ENCODE data around the gene PRTFDC1. TPM values are rescaled to one million over a fixed set of nuclear protein-coding genes. Genes with fewer than 3 reads are reported as not detected.
A peak's percentile ranks its signal among the peaks of the same experiment; 100 is the strongest.

PRTFDC1 gene
- total RNA-seq (2014; rRNA removed; shearing (Covaris generic)), result 15.0 and 48.6 TPM in 2 replicates

- DNase-seq (ENCODE audit: low read depth in 1 of 2, low spot score in 2 of 2), result peak; percentile 63 to 73
- peaks cover 43% of the 10 kb centered on the region for H3K4me1 ChIP-seq (replicated peaks)
- no peaks in the 10 kb centered on the region for H3K9me3 ChIP-seq (replicated peaks)
- H3K4me3 ChIP-seq, result peak within 1 kb of the TSS; percentile 57
- no peaks in the 10 kb centered on the region for H3K27me3 ChIP-seq (replicated peaks)
- peak within 1 kb of the TSS; percentile 87 for H3K27ac ChIP-seq
- H3K36me3 ChIP-seq, result peaks cover 7% of the 10 kb centered on the region; the same call in 1 of the 2 replicates
Measured at GRCh38 chr10:24952143-24952706, at the start of gene PRTFDC1. Gene PRTFDC1, minus strand, starts transcription at chr10:24952606. Its CDS starts 31 bp downstream, at chr10:24952575.

- Histone ChIP-seq H3K4me1 (replicated peaks) (no peaks in the 10 kb centered on the region), H3K9me3 (replicated peaks) (no peaks in the 10 kb centered on the region), H3K27me3 (replicated peaks) (no peaks in the 10 kb centered on the region), H3K27ac (no peak overlapping the region), H3K4me3 (no peak overlapping the region), H3K36me3 (no peaks in the 10 kb centered on the region)
- DNase-seq (ENCODE audit: low read depth in 1 of 2, low spot score in 2 of 2), result no peak
Measured at GRCh38 chr10:24998044-24998443, 45.6 kb upstream of the PRTFDC1 start.

- DNase-seq (ENCODE audit: low read depth in 1 of 2, low spot score in 2 of 2), result no peak
- H3K9me3 ChIP-seq (replicated peaks), result no peaks in the 10 kb centered on the region
- no peaks in the 10 kb centered on the region for H3K4me1 ChIP-seq (replicated peaks)
Measured at GRCh38 chr10:24995072-24995471, 42.7 kb upstream of the PRTFDC1 start.

GRCh38 chr10:24993237-24993958 is 41.0 kb upstream of the PRTFDC1 start:
- no peaks in the 10 kb centered on the region for H3K27me3 ChIP-seq (replicated peaks)
- H3K4me1 ChIP-seq (replicated peaks), result no peaks in the 10 kb centered on the region
- no peaks in the 10 kb centered on the region for H3K9me3 ChIP-seq (replicated peaks)
- H3K27ac ChIP-seq, result no peak overlapping the region
- H3K36me3 ChIP-seq, result no peaks in the 10 kb centered on the region
- no peak overlapping the region for H3K4me3 ChIP-seq
- no peak for DNase-seq (ENCODE audit: low read depth in 1 of 2, low spot score in 2 of 2)

More at GRCh38 chr10:24995072-24995471, 42.7 kb upstream of the PRTFDC1 start:
- Histone ChIP-seq H3K4me3 (no peak overlapping the region), H3K27ac (no peak overlapping the region), H3K27me3 (replicated peaks) (no peaks in the 10 kb centered on the region), H3K36me3 (no peaks in the 10 kb centered on the region)

- no peak overlapping the region for H3K27ac ChIP-seq
- H3K9me3 ChIP-seq (replicated peaks), result no peaks in the 10 kb centered on the region
- no peak overlapping the region for H3K4me3 ChIP-seq
- H3K4me1 ChIP-seq (replicated peaks), result no peaks in the 10 kb centered on the region
- H3K36me3 ChIP-seq, result no peaks in the 10 kb centered on the region
- no peaks in the 10 kb centered on the region for H3K27me3 ChIP-seq (replicated peaks)
- DNase-seq (ENCODE audit: low read depth in 1 of 2, low spot score in 2 of 2), result no peak
Measured at GRCh38 chr10:24992512-24993133, 40.2 kb upstream of the PRTFDC1 start.

- no peaks in the 10 kb centered on the region for H3K4me1 ChIP-seq (replicated peaks)
- no peak for DNase-seq (ENCODE audit: low read depth in 1 of 2, low spot score in 2 of 2)
- no peaks in the 10 kb centered on the region for H3K9me3 ChIP-seq (replicated peaks)
- no peaks in the 10 kb centered on the region for H3K27me3 ChIP-seq (replicated peaks)
- H3K4me3 ChIP-seq, result no peak overlapping the region
- no peak overlapping the region for H3K27ac ChIP-seq
- H3K36me3 ChIP-seq, result no peaks in the 10 kb centered on the region
Measured at GRCh38 chr10:24991298-24991697, 38.9 kb upstream of the PRTFDC1 start.

- Histone ChIP-seq H3K9me3 (replicated peaks) (no peaks in the 10 kb centered on the region), H3K36me3 (no peaks in the 10 kb centered on the region), H3K27me3 (replicated peaks) (no peaks in the 10 kb centered on the region), H3K4me1 (replicated peaks) (no peaks in the 10 kb centered on the region), H3K4me3 (no peak overlapping the region), H3K27ac (no peak overlapping the region)
- no peak for DNase-seq (ENCODE audit: low read depth in 1 of 2, low spot score in 2 of 2)
Measured at GRCh38 chr10:24989867-24990266, 37.5 kb upstream of the PRTFDC1 start.

GRCh38 chr10:24988831-24989640 is 36.6 kb upstream of the PRTFDC1 start:
- H3K36me3 ChIP-seq, result no peaks in the 10 kb centered on the region
- H3K9me3 ChIP-seq (replicated peaks), result no peaks in the 10 kb centered on the region
- DNase-seq (ENCODE audit: low read depth in 1 of 2, low spot score in 2 of 2), result no peak
- no peak overlapping the region for H3K4me3 ChIP-seq
- H3K4me1 ChIP-seq (replicated peaks), result no peaks in the 10 kb centered on the region
- no peaks in the 10 kb centered on the region for H3K27me3 ChIP-seq (replicated peaks)
- no peak overlapping the region for H3K27ac ChIP-seq

- H3K27ac ChIP-seq, result no peak overlapping the region
Measured at GRCh38 chr10:24984906-24985305, 32.5 kb upstream of the PRTFDC1 start.

GRCh38 chr10:24983946-24984345 is 31.5 kb upstream of the PRTFDC1 start:
- DNase-seq (ENCODE audit: low read depth in 1 of 2, low spot score in 2 of 2), result no peak

More at GRCh38 chr10:24984906-24985305, 32.5 kb upstream of the PRTFDC1 start:
- H3K4me3 ChIP-seq, result no peak overlapping the region
- H3K9me3 ChIP-seq (replicated peaks), result no peaks in the 10 kb centered on the region
- no peaks in the 10 kb centered on the region for H3K27me3 ChIP-seq (replicated peaks)
- no peak for DNase-seq (ENCODE audit: low read depth in 1 of 2, low spot score in 2 of 2)
- no peaks in the 10 kb centered on the region for H3K36me3 ChIP-seq
- H3K4me1 ChIP-seq (replicated peaks), result no peaks in the 10 kb centered on the region

GRCh38 chr10:24983130-24983529 is 30.7 kb upstream of the PRTFDC1 start:
- Histone ChIP-seq H3K27ac (no peak overlapping the region), H3K9me3 (replicated peaks) (no peaks in the 10 kb centered on the region)
- DNase-seq (ENCODE audit: low read depth in 1 of 2, low spot score in 2 of 2), result no peak

More at GRCh38 chr10:24983946-24984345, 31.5 kb upstream of the PRTFDC1 start:
- no peaks in the 10 kb centered on the region for H3K36me3 ChIP-seq
- no peaks in the 10 kb centered on the region for H3K4me1 ChIP-seq (replicated peaks)
- H3K27ac ChIP-seq, result no peak overlapping the region
- H3K27me3 ChIP-seq (replicated peaks), result no peaks in the 10 kb centered on the region
- no peak overlapping the region for H3K4me3 ChIP-seq
- H3K9me3 ChIP-seq (replicated peaks), result no peaks in the 10 kb centered on the region

GRCh38 chr10:24982319-24983112 is 30.1 kb upstream of the PRTFDC1 start:
- H3K27ac ChIP-seq, result no peak overlapping the region
- no peaks in the 10 kb centered on the region for H3K36me3 ChIP-seq
- H3K9me3 ChIP-seq (replicated peaks), result no peaks in the 10 kb centered on the region
- no peaks in the 10 kb centered on the region for H3K27me3 ChIP-seq (replicated peaks)
- no peaks in the 10 kb centered on the region for H3K4me1 ChIP-seq (replicated peaks)
- H3K4me3 ChIP-seq, result no peak overlapping the region
- no peak for DNase-seq (ENCODE audit: low read depth in 1 of 2, low spot score in 2 of 2)

More at GRCh38 chr10:24983130-24983529, 30.7 kb upstream of the PRTFDC1 start:
- no peaks in the 10 kb centered on the region for H3K27me3 ChIP-seq (replicated peaks)
- H3K4me1 ChIP-seq (replicated peaks), result no peaks in the 10 kb centered on the region
- H3K36me3 ChIP-seq, result no peaks in the 10 kb centered on the region
- H3K4me3 ChIP-seq, result no peak overlapping the region

GRCh38 chr10:24981161-24981710 is 28.8 kb upstream of the PRTFDC1 start:
- no peaks in the 10 kb centered on the region for H3K27me3 ChIP-seq (replicated peaks)
- no peaks in the 10 kb centered on the region for H3K36me3 ChIP-seq
- DNase-seq (ENCODE audit: low read depth in 1 of 2, low spot score in 2 of 2), result no peak
- no peaks in the 10 kb centered on the region for H3K9me3 ChIP-seq (replicated peaks)
- H3K27ac ChIP-seq, result no peak overlapping the region
- H3K4me1 ChIP-seq (replicated peaks), result no peaks in the 10 kb centered on the region
- no peak overlapping the region for H3K4me3 ChIP-seq

All from SJSA1 (cell line).